Testis (tissue), 3 donors: ENCODE results near the gene MLF2. TPM values are rescaled to one million over a fixed set of nuclear protein-coding genes. Genes with fewer than 3 reads are reported as not detected.

Experiments used
- DNase-seq: peaks from one replicate; pipeline ENCODE4 v3.0.0-alpha.2; 2019
- H3K27ac ChIP-seq, 2 donors: fragments of 200-600 bp; sonication (generic); one replicate each; pipeline ENCODE4 v1.5.1; 2019
- H3K27me3 ChIP-seq: fragments of 200-600 bp; sonication (generic); one replicate; pipeline ENCODE4 v1.5.1; 2019
- H3K36me3 ChIP-seq: fragments of 200-600 bp; sonication (generic); one replicate; pipeline ENCODE4 v1.5.1; 2017; ENCODE audit warnings: low read depth; ENCODE audit errors: missing control alignments
- H3K4me1 ChIP-seq: fragments of 200-600 bp; sonication (generic); one replicate; pipeline ENCODE4 v1.5.1; 2019
- H3K4me3 ChIP-seq, 2 donors: fragments of 200-600 bp; sonication (generic); one replicate each; pipeline ENCODE4 v1.5.1; 2017 to 2019
- H3K9me3 ChIP-seq: fragments of 200-600 bp; sonication (generic); one replicate; pipeline ENCODE4 v1.5.1; 2017
- POLR2A ChIP-seq: fragments of 450-650 bp; IDR thresholded peaks from one replicate; pipeline ENCODE4 v1.6.1; 2017; ENCODE audit warnings: antibody characterized with exemption, mild to moderate bottlenecking, moderate library complexity
- WGBS, 2 donors: methylation state at CpG; one replicate each; pipeline ENCODE4 v1.1.5; 2018; 5-methylcytosine and 5-hydroxymethylcytosine counted together
- intact Hi-C: fragments of 100-400 bp; cut with DNase I; formaldehyde crosslinking; loops from one replicate; pipeline ENCODE4 v1.15.1; 2023; ENCODE audit warnings: low total_unique reads
- polyA plus RNA-seq: library from polyadenylated mRNA; stranded (reverse); fragments of 350-450 nt; fragmentation: Illumina TruSeq; extraction: RNeasy Lipid Tissue Mini Kit (QIAGEN cat#74804); gene quantifications from one replicate; pipeline ENCODE4 v1.2.3, GENCODE V29; 2014; ENCODE audit warnings: low read depth, low replicate concordance; ENCODE audit not compliant: insufficient read depth
- total RNA-seq, 2 donors: library from RNA; depleted of rRNA; stranded (reverse); fragments of >200 nt; gene quantifications; one replicate each; pipeline ENCODE4 v1.2.3, GENCODE V29; 2016
- TF ChIP-seq, protein P1 (sequence below), 3 experiments: fragments of 450-650 bp in 2 of 3; fragments of 200-600 bp in 1 of 3; sonication (generic) in 1 of 3; IDR thresholded peaks; one replicate each; pipeline ENCODE4 v1.5.1; 2016 to 2019; ENCODE audit warnings: antibody characterized with exemption in 3 of 3, mild to moderate bottlenecking in 2 of 3, moderate library complexity in 1 of 3

MLF2 gene
- total and polyA plus RNA-seq, 3 donors from 2014 or later = 177 to 242 (median 211) TPM

DNA sequence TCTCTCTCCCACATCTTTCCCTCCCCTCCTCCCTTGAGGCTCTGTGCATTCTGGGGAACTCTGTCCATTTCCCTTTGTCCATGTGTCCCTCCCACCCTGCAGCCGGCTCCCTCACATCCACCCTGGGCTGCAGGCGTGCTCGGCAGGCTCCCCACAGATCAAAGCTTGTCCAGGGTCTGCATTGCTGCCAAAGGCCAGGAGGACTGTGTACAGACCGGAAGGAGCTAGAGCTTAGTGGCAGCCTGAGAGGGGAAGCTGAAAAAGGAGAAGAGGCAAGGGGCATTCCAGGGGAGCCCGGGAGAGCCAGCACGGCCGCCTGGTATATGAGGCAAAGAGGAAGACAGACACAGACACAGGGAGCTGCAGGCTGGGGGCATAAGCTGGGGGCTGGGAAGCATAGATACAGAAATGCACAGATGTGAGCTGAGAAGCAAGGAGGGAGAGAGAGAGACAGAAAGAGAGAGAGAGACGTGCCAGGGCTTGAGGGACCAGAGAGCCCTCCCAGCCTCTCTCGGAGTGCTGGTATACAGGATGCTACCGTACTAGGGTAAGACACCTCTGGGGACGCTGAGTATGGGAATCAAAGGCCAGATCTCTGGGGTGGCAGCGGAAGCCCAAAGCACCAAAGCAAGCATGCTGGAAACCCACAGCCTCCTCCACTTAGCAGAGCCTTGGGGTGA is 39.7 kb upstream of the MLF2 start:
- TF ChIP-seq, protein P1, sequence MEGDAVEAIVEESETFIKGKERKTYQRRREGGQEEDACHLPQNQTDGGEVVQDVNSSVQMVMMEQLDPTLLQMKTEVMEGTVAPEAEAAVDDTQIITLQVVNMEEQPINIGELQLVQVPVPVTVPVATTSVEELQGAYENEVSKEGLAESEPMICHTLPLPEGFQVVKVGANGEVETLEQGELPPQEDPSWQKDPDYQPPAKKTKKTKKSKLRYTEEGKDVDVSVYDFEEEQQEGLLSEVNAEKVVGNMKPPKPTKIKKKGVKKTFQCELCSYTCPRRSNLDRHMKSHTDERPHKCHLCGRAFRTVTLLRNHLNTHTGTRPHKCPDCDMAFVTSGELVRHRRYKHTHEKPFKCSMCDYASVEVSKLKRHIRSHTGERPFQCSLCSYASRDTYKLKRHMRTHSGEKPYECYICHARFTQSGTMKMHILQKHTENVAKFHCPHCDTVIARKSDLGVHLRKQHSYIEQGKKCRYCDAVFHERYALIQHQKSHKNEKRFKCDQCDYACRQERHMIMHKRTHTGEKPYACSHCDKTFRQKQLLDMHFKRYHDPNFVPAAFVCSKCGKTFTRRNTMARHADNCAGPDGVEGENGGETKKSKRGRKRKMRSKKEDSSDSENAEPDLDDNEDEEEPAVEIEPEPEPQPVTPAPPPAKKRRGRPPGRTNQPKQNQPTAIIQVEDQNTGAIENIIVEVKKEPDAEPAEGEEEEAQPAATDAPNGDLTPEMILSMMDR (IDR thresholded peaks at IDR 0.05) = no peak
- TF ChIP-seq POLR2A = no peak
- Histone ChIP-seq H3K36me3 (no peaks in the 10 kb centered on the region), H3K9me3 (no peaks in the 10 kb centered on the region), H3K27ac (no peak overlapping the region), H3K4me1 (peaks cover 13% of the 10 kb centered on the region), H3K27me3 (no peaks in the 10 kb centered on the region), H3K4me3 (no peak overlapping the region)
- DNase-seq = no peak
- intact Hi-C loops = no loop called here
- WGBS, 2 donors = 22 to 24% methylated on average over 8 to 12 of the region's 12 CpGs

DNA sequence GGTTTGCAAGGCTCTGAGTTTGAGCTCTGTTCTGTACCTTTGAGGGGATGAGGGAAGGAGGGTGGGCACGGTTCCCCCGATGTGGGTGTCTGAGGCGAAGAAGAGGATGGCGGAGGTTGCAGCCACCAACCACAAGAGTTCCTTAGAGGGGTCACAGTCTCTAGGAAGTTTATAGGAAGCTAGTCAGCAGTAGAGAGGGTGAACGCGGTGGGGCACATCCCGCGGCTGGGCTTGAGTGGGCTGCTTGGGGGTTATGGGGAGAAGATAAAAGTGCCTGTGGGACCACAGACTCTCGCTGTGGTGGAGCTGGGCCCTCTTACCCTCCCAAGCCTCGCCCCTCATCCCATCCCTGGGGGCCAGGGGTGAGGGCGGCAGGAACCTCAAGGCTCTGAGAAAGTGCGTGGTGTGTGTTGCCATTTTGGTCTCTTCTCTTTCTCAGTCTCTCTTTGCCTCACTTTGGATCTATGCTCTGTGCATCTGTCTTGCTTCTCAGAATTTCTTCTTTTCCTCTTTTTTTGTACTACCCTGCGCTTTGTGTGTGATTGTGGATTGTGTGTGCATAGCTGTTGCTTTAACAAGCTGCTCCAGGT is 39.1 kb upstream of the MLF2 start:
- Histone ChIP-seq H3K27me3 (no peaks in the 10 kb centered on the region), H3K9me3 (no peaks in the 10 kb centered on the region), H3K4me3 (no peak overlapping the region), H3K27ac (no peak overlapping the region), H3K4me1 (peaks cover 19% of the 10 kb centered on the region), H3K36me3 (no peaks in the 10 kb centered on the region)
- DNase-seq = no peak
- TF ChIP-seq, protein P1 (IDR thresholded peaks at IDR 0.05) = no peak
- TF ChIP-seq POLR2A = no peak
- 80 to 83% methylated on average over 13 of the region's 13 CpGs for WGBS, 2 donors
- intact Hi-C loops = no loop called here

DNA sequence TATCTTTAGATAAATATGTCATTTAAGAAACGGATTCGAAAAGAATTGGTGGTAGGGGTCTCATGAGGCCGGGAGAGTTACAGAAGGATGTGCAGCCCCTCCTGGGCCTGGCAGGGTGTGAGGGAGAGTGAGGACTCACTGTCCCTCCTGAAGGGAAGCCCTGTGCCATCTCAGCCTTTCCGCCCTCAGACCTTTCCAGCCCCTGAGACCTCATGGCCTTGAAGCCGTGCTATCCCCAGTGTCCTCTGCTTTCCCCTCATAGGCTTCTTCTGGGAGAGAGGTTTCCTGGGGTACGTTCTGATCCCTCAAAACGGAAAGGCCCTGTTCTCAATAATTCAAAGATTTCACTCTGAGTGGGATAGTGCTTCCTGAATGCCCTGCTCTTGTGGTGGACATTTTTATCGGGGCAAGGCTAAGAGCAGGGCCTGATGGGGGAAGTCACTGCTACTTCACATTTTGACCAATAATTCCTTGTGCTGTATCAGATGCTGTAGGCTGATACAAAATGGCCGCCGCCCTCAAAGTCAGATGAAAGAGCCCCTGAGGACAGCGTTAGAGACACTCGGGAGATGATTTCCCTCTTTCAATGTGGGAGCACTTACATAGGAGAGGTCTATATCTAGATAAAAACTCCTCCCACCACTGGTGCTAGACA is 37.7 kb upstream of the MLF2 start:
- intact Hi-C loops = no loop called here
- Histone ChIP-seq H3K4me3 (no peak overlapping the region), H3K9me3 (no peaks in the 10 kb centered on the region), H3K4me1 (peaks cover 20% of the 10 kb centered on the region), H3K27ac (peak overlapping the region; percentile 44 to 67), H3K27me3 (no peaks in the 10 kb centered on the region), H3K36me3 (no peaks in the 10 kb centered on the region)
- no peak for DNase-seq
- 60 to 69% methylated on average over 12 of the region's 12 CpGs for WGBS, 2 donors
- TF ChIP-seq POLR2A = no peak
- TF ChIP-seq, protein P1 (IDR thresholded peaks at IDR 0.05) = no peak

DNA sequence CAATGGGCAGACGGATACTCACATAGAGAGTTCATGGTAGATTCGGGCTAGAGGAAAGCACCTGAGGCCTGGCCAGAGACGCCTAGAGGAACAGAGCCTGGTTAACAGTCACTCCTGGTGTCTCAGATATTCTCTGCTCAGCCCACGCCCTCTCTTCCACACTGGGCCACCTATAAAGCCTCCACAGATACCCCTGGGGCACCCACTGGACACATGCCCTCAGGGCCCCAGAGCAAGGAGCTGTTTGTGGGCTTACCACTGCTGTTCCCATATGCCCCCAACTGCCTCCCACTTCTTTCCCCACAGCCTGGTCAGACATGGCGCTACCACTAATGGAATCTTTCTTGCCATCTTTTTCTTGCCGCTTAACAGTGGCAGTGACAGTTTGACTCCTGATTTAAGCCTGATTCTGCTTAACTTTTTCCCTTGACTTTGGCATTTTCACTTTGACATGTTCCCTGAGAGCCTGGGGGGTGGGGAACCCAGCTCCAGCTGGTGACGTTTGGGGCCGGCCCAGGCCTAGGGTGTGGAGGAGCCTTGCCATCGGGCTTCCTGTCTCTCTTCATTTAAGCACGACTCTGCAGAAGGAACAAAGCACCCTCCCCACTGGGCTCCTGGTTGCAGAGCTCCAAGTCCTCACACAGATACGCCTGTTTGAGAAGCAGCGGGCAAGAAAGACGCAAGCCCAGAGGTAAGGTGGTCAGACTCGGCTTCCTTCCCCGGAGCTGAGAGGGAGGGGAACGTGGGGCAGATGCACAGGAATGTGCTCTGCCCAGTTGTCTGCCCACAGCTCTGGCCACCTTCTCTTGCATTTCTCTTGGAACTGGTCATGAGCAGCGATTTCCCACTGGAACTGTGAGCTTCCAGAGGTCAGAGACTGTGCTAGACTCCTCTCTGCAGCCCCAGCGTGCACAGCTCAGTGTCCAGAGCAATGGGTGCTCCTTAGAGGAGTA is 36.3 kb upstream of the MLF2 start, which contains the start of gene CD4:
Gene CD4, plus strand, starts transcription at position 557 of the 953 bp plus-strand sequence. CDS start 10,611 bp downstream, outside the sequence.
- DNase-seq = peak; percentile 61
- H3K27ac ChIP-seq = peak within 1 kb of the TSS; percentile 44 to 67
- no peaks in the 10 kb centered on the region for H3K27me3 ChIP-seq
- no peaks in the 10 kb centered on the region for H3K36me3 ChIP-seq
- TF ChIP-seq, protein P1 (IDR thresholded peaks at IDR 0.05) = no peak
- no peak for TF ChIP-seq POLR2A
- intact Hi-C loops = no loop called here
- no peak within 1 kb of the TSS for H3K4me3 ChIP-seq
- WGBS, 2 donors = 69 to 72% methylated on average over 13 to 18 of the region's 18 CpGs
- no peaks in the 10 kb centered on the region for H3K9me3 ChIP-seq
- peaks cover 20% of the 10 kb centered on the region for H3K4me1 ChIP-seq
